IPS DF 6.9 (cell line): ENCODE results near the gene KAZN.

Experiments
- DNase-seq: peaks from one replicate; pipeline ENCODE4 v3.0.0-alpha.2; 2013; ENCODE audit warnings: low read depth, low spot score
- H3K27ac ChIP-seq: one replicate; pipeline ENCODE4 v1.5.1; 2013; ENCODE audit warnings: low read length, control low read depth
- H3K27me3 ChIP-seq: 2 replicates; pipeline ENCODE4 v1.6.1; 2013; ENCODE audit warnings: mild to moderate bottlenecking, low read length; ENCODE audit not compliant: control insufficient read depth, insufficient read depth
- H3K36me3 ChIP-seq: 2 replicates; pipeline ENCODE4 v1.6.1; 2013; ENCODE audit warnings: low read length; ENCODE audit not compliant: control insufficient read depth, insufficient read depth
- H3K4me1 ChIP-seq: 2 replicates; pipeline ENCODE4 v1.6.1; 2013; ENCODE audit warnings: low read length; ENCODE audit not compliant: control insufficient read depth, insufficient read depth
- H3K4me3 ChIP-seq: 2 replicates; pipeline ENCODE4 v1.5.1; 2013; ENCODE audit warnings: mild to moderate bottlenecking, low read length
- H3K9me3 ChIP-seq: 2 replicates; pipeline ENCODE4 v1.6.1; 2013; ENCODE audit warnings: low read length, inconsistent platforms; ENCODE audit not compliant: control insufficient read depth, insufficient read depth
- WGBS: extraction: QIAGEN DNeasy Blood & Tissue Kit; methylation state at CpG from one replicate; pipeline ENCODE4 v1.1.7; 2013; ENCODE audit warnings: mixed read lengths, missing lambda C conversion rate; ENCODE audit not compliant: insufficient read length, insufficient coverage; 5-methylcytosine and 5-hydroxymethylcytosine counted together

KAZN gene

GRCh38 chr1:14880456-14881316, 282.2 kb downstream of the KAZN start:
- Histone ChIP-seq H3K36me3 (no peaks in the 10 kb centered on the region), H3K4me1 (peaks cover 6% of the 10 kb centered on the region; the same call in 1 of the 2 replicates), H3K27ac (no peak overlapping the region), H3K4me3 (no peak overlapping the region), H3K27me3 (no peaks in the 10 kb centered on the region), H3K9me3 (no peaks in the 10 kb centered on the region)
- no peak for DNase-seq
- WGBS = no CpG with 5 or more reads among the region's 7 CpGs

GRCh38 chr1:14881775-14882672, 283.5 kb downstream of the KAZN start:
- DNase-seq = no peak
- Histone ChIP-seq H3K4me3 (no peak overlapping the region), H3K36me3 (no peaks in the 10 kb centered on the region), H3K9me3 (no peaks in the 10 kb centered on the region), H3K27ac (no peak overlapping the region), H3K27me3 (no peaks in the 10 kb centered on the region), H3K4me1 (no peaks in the 10 kb centered on the region)
- WGBS = no CpG with 5 or more reads among the region's 9 CpGs

GRCh38 chr1:14884614-14885175, 286.2 kb downstream of the KAZN start:
- Histone ChIP-seq H3K27ac (no peak overlapping the region), H3K9me3 (no peaks in the 10 kb centered on the region), H3K4me1 (no peaks in the 10 kb centered on the region), H3K36me3 (no peaks in the 10 kb centered on the region), H3K4me3 (no peak overlapping the region), H3K27me3 (no peaks in the 10 kb centered on the region)
- no peak for DNase-seq
- WGBS = no CpG with 5 or more reads among the region's 15 CpGs

GRCh38 chr1:14887044-14887566, 288.6 kb downstream of the KAZN start:
- Histone ChIP-seq H3K36me3 (no peaks in the 10 kb centered on the region), H3K27ac (no peak overlapping the region), H3K9me3 (no peaks in the 10 kb centered on the region), H3K4me1 (no peaks in the 10 kb centered on the region), H3K27me3 (no peaks in the 10 kb centered on the region), H3K4me3 (no peak overlapping the region)
- no peak for DNase-seq
- WGBS = no CpG with 5 or more reads among the region's 5 CpGs

GRCh38 chr1:14887764-14888350, 289.4 kb downstream of the KAZN start:
- WGBS = no CpG with 5 or more reads among the region's 13 CpGs
- no peaks in the 10 kb centered on the region for H3K27me3 ChIP-seq

GRCh38 chr1:14888374-14888773, 289.9 kb downstream of the KAZN start:
- Histone ChIP-seq H3K27me3 (no peaks in the 10 kb centered on the region), H3K27ac (no peak overlapping the region), H3K4me3 (no peak overlapping the region), H3K9me3 (no peaks in the 10 kb centered on the region), H3K4me1 (no peaks in the 10 kb centered on the region), H3K36me3 (no peaks in the 10 kb centered on the region)
- DNase-seq = no peak
- no CpG with 5 or more reads among the region's 10 CpGs for WGBS

More at GRCh38 chr1:14887764-14888350, 289.4 kb downstream of the KAZN start:
- H3K36me3 ChIP-seq = no peaks in the 10 kb centered on the region
- no peak overlapping the region for H3K27ac ChIP-seq
- H3K4me1 ChIP-seq = no peaks in the 10 kb centered on the region
- no peak for DNase-seq
- H3K4me3 ChIP-seq = no peak overlapping the region
- no peaks in the 10 kb centered on the region for H3K9me3 ChIP-seq

- WGBS = no CpG with 5 or more reads among the region's 13 CpGs
- H3K27me3 ChIP-seq = no peaks in the 10 kb centered on the region
- peaks cover under 1% of the 10 kb centered on the region; the same call in 1 of the 2 replicates for H3K4me1 ChIP-seq
- H3K4me3 ChIP-seq = no peak overlapping the region
- no peak overlapping the region for H3K27ac ChIP-seq
- no peak for DNase-seq
- H3K36me3 ChIP-seq = no peaks in the 10 kb centered on the region
- H3K9me3 ChIP-seq = no peaks in the 10 kb centered on the region
Measured at GRCh38 chr1:14889825-14890440, 291.4 kb downstream of the KAZN start.

- H3K36me3 ChIP-seq = no peaks in the 10 kb centered on the region
- WGBS = no CpG with 5 or more reads among the region's 4 CpGs
- no peaks in the 10 kb centered on the region for H3K27me3 ChIP-seq
- H3K9me3 ChIP-seq = no peaks in the 10 kb centered on the region
- H3K4me3 ChIP-seq = no peak overlapping the region
- DNase-seq = no peak
- peaks cover 4% of the 10 kb centered on the region; the same call in 1 of the 2 replicates for H3K4me1 ChIP-seq
- H3K27ac ChIP-seq = no peak overlapping the region
Measured at GRCh38 chr1:14891991-14892390, 293.5 kb downstream of the KAZN start.

- WGBS = no CpG with 5 or more reads among the region's 11 CpGs
- no peak for DNase-seq
Measured at GRCh38 chr1:14894811-14895560, 296.5 kb downstream of the KAZN start.

More at GRCh38 chr1:14894811-14895560, 296.5 kb downstream of the KAZN start:
- Histone ChIP-seq H3K4me3 (no peak overlapping the region), H3K36me3 (no peaks in the 10 kb centered on the region), H3K27ac (no peak overlapping the region), H3K27me3 (no peaks in the 10 kb centered on the region), H3K4me1 (peaks cover 4% of the 10 kb centered on the region; the same call in 1 of the 2 replicates), H3K9me3 (no peaks in the 10 kb centered on the region)
